ENCODE measurements around the gene TLDC2.
"Not testable (repeated sequence)": the region's sequence is repeated elsewhere in the genome, so short reads cannot be mapped to it uniquely, and the experiment has no call there.

Gene TLDC2

GRCh38 chr20:36871640-36872570 is 4.0 kb upstream of the TLDC2 start:
- H3K4me3 ChIP-seq (ENCODE audit: control insufficient read depth, low read depth, low read length): no peak overlapping the region
- DNase-seq (ENCODE audit: low read depth): no peak
- no peak for TF ChIP-seq CTCF (conservative IDR thresholded peaks at IDR 0.05; ENCODE audit: control insufficient read depth, insufficient read depth, low read depth, low read length)

GRCh38 chr20:36872852-36873251 is 3.1 kb upstream of the TLDC2 start:
- H3K4me3 ChIP-seq (ENCODE audit: control insufficient read depth, low read depth, low read length): no peak overlapping the region
- TF ChIP-seq CTCF (conservative IDR thresholded peaks at IDR 0.05; ENCODE audit: control insufficient read depth, insufficient read depth, low read depth, low read length): no peak
- no peak for DNase-seq (ENCODE audit: low read depth)

GRCh38 chr20:36873498-36874189 is 2.3 kb upstream of the TLDC2 start:
- DNase-seq (ENCODE audit: low read depth): no peak
- no peak for TF ChIP-seq CTCF (conservative IDR thresholded peaks at IDR 0.05; ENCODE audit: control insufficient read depth, insufficient read depth, low read depth, low read length)
- no peak overlapping the region for H3K4me3 ChIP-seq (ENCODE audit: control insufficient read depth, low read depth, low read length)

- not testable (repeated sequence) for H3K4me3 ChIP-seq (ENCODE audit: control insufficient read depth, low read depth, low read length); DNase-seq (ENCODE audit: low read depth)
Measured at GRCh38 chr20:36875093-36875492, 845 bp upstream of the TLDC2 start.

- no peak for TF ChIP-seq CTCF (conservative IDR thresholded peaks at IDR 0.05; ENCODE audit: control insufficient read depth, insufficient read depth, low read depth, low read length)
- no peak for DNase-seq (ENCODE audit: low read depth)
- H3K4me3 ChIP-seq (ENCODE audit: control insufficient read depth, low read depth, low read length): no peak overlapping the region
Measured at GRCh38 chr20:36876473-36876833, 515 bp downstream of the TLDC2 start.

GRCh38 chr20:36878941-36879340 is 3.0 kb downstream of the TLDC2 start:
- no peak overlapping the region for H3K4me3 ChIP-seq (ENCODE audit: control insufficient read depth, low read depth, low read length)
- no peak for TF ChIP-seq CTCF (conservative IDR thresholded peaks at IDR 0.05; ENCODE audit: control insufficient read depth, insufficient read depth, low read depth, low read length)
- no peak for DNase-seq (ENCODE audit: low read depth)

- no peak overlapping the region for H3K4me3 ChIP-seq (ENCODE audit: control insufficient read depth, low read depth, low read length)
- DNase-seq (ENCODE audit: low read depth): no peak
- TF ChIP-seq CTCF (conservative IDR thresholded peaks at IDR 0.05; ENCODE audit: control insufficient read depth, insufficient read depth, low read depth, low read length): no peak
Measured at GRCh38 chr20:36880741-36881250, 4.9 kb downstream of the TLDC2 start.

Measured in fibroblast of mammary gland (primary cell).